Stimulated activated memory B cell treated with anti-CD40 and anti-IgM and Interleukin-4, amounts not matched to agents 10 μg/mL and 1 μg/mL and 100 μg/mL, for 72 hours (primary cell): Measurements from ENCODE around the gene ALDH5A1.

Source experiments
- ATAC-seq: fragments of 150-1000 bp; cut with Tn5 transposase; 2 replicates; pipeline ENCODE4 v1.10.0; 2021
- H3K27ac Mint-ChIP-seq: one replicate; pipeline ENCODE4 v1.8.0; 2022; ENCODE audit warnings: mild to moderate bottlenecking, mixed read lengths
- H3K27me3 Mint-ChIP-seq: one replicate; pipeline ENCODE4 v1.8.0; 2022; ENCODE audit warnings: mixed read lengths
- H3K36me3 Mint-ChIP-seq: one replicate; pipeline ENCODE4 v1.8.0; 2022; ENCODE audit warnings: mixed read lengths
- H3K4me1 Mint-ChIP-seq: one replicate; pipeline ENCODE4 v1.8.0; 2022; ENCODE audit warnings: mixed read lengths
- H3K4me3 Mint-ChIP-seq: one replicate; pipeline ENCODE4 v1.8.0; 2022; ENCODE audit warnings: mild to moderate bottlenecking, moderate library complexity, mixed read lengths
- H3K9me3 Mint-ChIP-seq: one replicate; pipeline ENCODE4 v1.8.0; 2022; ENCODE audit warnings: mixed read lengths

The ALDH5A1 gene

DNA sequence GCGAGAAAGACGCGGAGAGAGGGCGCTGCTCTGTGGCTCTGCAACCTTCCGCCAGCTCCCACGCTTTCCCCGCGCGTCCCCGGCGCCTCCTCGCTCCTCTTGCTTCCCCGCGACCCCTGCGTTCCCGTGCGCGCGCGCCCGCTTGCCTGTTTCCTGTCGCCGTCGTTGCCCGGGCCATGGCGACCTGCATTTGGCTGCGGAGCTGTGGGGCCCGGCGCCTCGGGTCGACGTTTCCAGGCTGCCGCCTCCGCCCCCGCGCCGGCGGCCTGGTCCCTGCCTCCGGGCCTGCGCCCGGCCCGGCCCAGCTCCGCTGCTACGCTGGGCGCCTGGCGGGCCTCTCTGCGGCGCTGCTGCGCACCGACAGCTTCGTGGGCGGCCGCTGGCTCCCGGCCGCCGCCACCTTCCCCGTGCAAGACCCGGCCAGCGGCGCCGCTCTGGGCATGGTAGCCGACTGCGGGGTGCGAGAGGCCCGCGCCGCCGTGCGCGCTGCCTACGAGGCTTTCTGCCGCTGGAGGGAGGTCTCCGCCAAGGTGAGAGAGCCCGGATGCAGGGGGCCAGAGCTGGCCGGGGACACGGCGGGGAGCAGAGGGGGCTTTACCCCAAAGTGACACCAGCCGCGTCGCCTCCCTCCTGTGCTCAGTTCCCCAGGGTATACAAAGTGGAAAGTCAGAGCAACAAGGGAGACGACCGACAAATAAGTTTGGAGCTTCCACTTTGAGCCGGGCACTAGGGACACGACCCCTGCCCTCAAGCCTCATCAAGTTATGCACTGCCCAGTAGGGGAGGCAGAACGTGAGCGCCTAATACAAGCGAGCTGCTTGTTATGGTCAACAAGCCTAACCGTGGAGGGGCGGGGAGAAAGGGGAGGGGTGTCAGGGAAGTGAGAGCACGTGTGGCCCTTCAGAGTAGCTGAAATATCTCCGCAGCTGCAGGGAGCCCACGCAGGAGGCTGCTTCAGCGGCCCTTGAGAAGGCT is at the start of gene ALDH5A1:
ALDH5A1 (plus strand) TSS at position 149 of the 975 bp plus-strand sequence; CDS start at position 177, 28 bp downstream.
- Mint-ChIP-seq H3K4me1 (peaks cover 40% of the 10 kb centered on the region), H3K36me3 (peaks cover 26% of the 10 kb centered on the region), H3K27ac (peak within 1 kb of the TSS; percentile 83), H3K27me3 (no peaks in the 10 kb centered on the region), H3K4me3 (peak within 1 kb of the TSS; percentile 82), H3K9me3 (no peaks in the 10 kb centered on the region)
- ATAC-seq: peak; percentile 86

DNA sequence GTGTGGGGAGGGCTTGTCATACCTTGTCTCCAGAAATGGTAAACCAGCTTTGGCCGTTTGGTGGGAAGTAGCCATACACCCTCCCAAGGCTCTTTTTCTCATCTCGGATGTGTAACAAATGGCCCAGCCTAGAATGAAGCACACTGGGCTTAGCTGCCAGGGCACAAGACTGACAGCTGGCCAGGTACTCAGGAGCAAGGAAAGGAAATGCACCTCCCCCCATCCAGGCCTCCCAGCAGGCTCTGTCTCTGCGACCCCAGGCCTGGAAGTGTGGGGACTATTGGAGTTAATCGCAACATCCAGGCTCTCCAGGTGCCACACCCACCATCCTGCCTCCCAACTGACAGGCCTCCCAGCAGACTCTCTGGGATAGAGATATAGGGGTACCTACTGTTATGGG is 49.1 kb upstream of the ALDH5A1 start:
- Mint-ChIP-seq H3K27ac (no peak overlapping the region), H3K4me1 (no peaks in the 10 kb centered on the region), H3K36me3 (peaks cover 5% of the 10 kb centered on the region), H3K9me3 (no peaks in the 10 kb centered on the region), H3K4me3 (no peak overlapping the region), H3K27me3 (no peaks in the 10 kb centered on the region)
- ATAC-seq: no peak

DNA sequence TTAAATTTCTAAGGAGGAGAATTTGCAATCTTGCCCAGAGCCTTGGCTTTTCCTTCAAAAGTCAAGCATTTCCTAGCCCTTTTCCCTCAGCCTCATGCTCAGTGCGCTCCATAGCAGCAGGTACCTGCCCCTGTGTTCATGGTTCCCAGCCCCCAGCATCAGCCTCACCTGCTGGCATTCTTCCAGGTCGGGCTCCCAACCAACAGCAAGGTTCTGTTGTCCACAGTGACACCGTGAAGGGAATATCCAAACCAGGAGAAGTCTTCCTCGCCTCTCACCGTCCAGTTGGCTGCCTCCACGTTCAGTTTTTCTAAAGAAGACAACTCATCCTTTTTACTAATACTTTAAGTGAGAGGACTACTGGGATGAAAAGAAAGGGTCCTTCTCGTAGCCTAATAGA is 48.1 kb upstream of the ALDH5A1 start:
- ATAC-seq: no peak
- Mint-ChIP-seq H3K4me1 (no peaks in the 10 kb centered on the region), H3K27me3 (no peaks in the 10 kb centered on the region), H3K27ac (no peak overlapping the region), H3K9me3 (no peaks in the 10 kb centered on the region), H3K36me3 (peaks cover 5% of the 10 kb centered on the region), H3K4me3 (no peak overlapping the region)

DNA sequence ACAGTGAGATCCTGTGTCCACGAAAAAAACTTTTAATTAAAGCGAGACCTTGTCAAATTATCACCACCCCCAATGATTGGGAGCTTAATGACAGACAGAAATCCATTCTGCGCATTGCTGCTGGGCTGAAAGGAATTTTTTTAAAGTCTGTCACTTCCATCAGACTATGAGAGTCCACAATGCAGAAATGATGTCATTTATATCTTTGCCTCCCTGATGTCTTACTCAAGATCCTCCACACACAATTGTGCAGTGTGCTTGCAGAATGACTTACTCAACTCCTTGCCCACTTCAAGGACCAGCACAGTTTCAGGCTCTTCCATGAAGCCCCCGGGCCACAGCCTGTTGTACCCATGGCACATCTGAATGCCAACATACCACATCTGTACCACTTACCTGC is 46.4 kb upstream of the ALDH5A1 start:
- no peaks in the 10 kb centered on the region for H3K4me1 Mint-ChIP-seq
- no peaks in the 10 kb centered on the region for H3K27me3 Mint-ChIP-seq
- H3K27ac Mint-ChIP-seq: no peak overlapping the region
- ATAC-seq: no peak
- H3K9me3 Mint-ChIP-seq: no peaks in the 10 kb centered on the region
- H3K4me3 Mint-ChIP-seq: no peak overlapping the region
- H3K36me3 Mint-ChIP-seq: peaks cover 5% of the 10 kb centered on the region

DNA sequence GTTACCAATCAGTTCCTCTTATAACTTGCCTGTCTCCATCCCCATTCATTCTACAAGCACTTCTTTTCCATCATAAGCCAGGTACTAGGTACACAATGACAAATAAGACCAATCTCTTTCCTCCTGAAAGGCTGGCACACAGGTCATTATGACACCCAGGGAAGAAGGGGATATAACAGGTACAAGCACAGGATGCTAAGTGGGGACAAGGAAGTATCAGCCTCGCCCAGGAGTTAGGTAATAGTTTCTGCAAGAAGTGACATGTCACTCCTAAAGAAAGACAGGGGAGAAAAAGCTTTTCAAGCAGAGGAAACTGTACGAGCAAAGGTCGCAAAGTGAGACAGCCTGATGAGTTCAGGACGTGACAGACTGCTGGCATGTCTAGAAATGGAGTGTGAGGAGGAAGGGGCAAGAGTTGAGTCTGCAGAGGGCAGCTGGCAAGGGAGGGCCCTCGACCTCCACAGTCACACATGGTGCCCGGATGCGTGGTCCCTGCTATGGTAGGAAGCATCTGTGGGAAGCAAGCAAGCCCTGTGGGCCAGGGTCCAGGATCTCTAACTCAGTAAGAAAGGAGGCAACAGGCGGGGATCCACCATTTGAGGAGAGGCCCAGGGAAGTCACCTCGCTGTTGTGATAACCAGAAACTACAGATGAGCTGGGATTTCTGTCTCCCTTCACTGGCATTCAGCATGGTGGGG is 45.8 kb upstream of the ALDH5A1 start:
- Mint-ChIP-seq H3K27me3 (no peaks in the 10 kb centered on the region), H3K36me3 (peaks cover 5% of the 10 kb centered on the region), H3K4me3 (no peak overlapping the region), H3K4me1 (no peaks in the 10 kb centered on the region), H3K27ac (no peak overlapping the region), H3K9me3 (no peaks in the 10 kb centered on the region)
- no peak for ATAC-seq

DNA sequence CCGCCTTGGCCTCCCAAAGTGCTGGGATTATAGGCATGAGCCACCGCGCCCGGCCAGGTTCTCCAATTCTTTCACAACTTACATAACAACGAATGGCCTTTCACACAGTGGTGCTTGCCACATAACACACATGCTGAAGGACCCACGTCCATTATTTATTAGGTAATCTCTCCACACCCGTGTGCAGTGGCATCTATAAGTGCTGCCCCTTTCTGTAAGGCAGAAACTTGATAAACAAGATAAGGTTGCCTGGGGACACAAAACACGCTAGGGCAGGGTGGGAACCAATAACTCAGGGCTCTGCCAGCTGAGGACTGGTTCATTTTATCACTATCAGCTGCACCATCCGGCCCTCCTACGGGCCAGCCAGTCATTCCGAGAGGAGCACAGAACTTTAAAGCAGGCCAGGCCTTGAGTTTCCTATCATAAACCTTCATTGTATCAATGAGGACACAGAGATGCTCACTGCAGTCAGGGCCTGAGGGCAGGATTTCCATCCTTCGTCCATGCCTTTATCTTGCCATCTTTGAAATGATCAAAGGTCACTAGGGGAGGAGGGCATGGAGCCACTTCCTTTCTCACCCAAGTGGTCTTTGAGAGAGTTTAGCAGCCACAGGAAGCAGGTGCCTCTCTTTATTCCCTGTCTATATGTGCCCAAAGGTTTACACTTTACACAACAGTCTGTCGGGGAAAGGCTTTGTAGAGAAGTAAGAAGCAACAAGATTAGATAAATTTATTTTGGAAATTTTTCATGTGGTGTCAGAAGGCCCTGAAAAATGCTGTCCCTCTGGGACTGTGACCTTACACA is 43.0 kb upstream of the ALDH5A1 start:
- Mint-ChIP-seq H3K4me1 (no peaks in the 10 kb centered on the region), H3K27me3 (no peaks in the 10 kb centered on the region), H3K4me3 (no peak overlapping the region), H3K27ac (no peak overlapping the region), H3K9me3 (no peaks in the 10 kb centered on the region), H3K36me3 (peaks cover 5% of the 10 kb centered on the region)
- no peak for ATAC-seq

DNA sequence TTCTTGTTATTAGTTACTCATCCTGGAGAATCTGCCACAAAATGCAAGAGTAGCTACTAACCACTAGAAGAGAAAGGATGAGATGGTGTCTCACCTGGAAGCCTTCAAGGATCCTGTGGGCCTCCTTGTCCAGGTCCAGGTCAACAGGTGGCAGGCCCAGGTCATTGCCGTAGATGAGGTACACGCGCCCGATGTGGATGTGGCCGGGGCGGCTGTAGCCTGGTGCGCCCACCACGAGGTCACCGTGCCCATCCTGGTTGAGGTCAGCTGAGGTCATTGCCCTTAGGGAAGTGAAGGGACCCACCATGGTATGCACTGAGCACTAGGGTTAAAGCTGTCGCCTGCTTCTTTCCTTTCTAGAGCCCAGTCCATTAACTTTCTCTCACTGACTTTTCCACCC is 40.8 kb upstream of the ALDH5A1 start:
- H3K36me3 Mint-ChIP-seq: peaks cover 2% of the 10 kb centered on the region
- no peaks in the 10 kb centered on the region for H3K4me1 Mint-ChIP-seq
- no peak overlapping the region for H3K27ac Mint-ChIP-seq
- H3K4me3 Mint-ChIP-seq: no peak overlapping the region
- no peak for ATAC-seq
- no peaks in the 10 kb centered on the region for H3K27me3 Mint-ChIP-seq
- no peaks in the 10 kb centered on the region for H3K9me3 Mint-ChIP-seq

DNA sequence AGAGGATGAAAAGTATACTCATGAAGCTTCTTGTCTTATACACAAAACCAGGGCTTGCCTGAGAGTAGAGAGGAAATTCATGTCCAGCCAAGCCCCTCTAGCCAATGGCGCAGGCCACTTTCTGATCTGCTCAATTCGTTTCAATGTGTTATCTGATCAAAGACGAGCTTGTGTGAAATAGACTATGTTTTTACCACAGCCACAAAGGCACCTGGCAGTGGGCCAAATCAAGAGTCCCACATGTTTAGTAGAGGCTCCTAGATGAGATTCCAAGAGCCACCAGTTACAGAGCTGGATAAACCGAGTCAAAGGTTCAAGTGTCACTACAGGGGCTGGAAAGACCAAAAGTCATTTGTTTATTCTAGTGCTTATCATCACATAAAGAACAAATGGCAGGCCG is 40.3 kb upstream of the ALDH5A1 start:
- ATAC-seq: no peak
- Mint-ChIP-seq H3K9me3 (no peaks in the 10 kb centered on the region), H3K36me3 (peaks cover 8% of the 10 kb centered on the region), H3K27ac (no peak overlapping the region), H3K4me3 (no peak overlapping the region), H3K4me1 (no peaks in the 10 kb centered on the region), H3K27me3 (no peaks in the 10 kb centered on the region)

DNA sequence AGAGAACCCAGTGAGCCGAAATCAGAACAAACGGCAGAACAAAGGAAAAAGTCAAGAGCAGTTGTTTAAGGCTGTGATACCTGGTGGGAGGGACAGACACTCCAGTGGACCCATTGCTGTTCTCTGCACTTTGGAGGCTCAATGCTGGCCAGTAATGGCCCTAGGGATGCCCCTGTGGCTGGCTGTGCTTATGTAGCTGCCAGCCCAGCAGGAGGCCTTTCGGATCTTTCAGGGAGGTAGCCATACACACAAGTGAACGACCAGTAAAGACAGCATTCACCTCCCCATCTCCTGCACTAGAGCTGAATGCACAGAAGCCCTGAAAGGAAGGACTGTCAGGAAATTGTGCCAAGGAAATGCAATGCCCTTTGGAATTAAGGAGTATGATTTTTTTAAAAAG is 39.7 kb upstream of the ALDH5A1 start:
- Mint-ChIP-seq H3K36me3 (peaks cover 12% of the 10 kb centered on the region), H3K9me3 (no peaks in the 10 kb centered on the region), H3K27me3 (no peaks in the 10 kb centered on the region), H3K4me3 (no peak overlapping the region), H3K4me1 (no peaks in the 10 kb centered on the region), H3K27ac (no peak overlapping the region)
- ATAC-seq: no peak

DNA sequence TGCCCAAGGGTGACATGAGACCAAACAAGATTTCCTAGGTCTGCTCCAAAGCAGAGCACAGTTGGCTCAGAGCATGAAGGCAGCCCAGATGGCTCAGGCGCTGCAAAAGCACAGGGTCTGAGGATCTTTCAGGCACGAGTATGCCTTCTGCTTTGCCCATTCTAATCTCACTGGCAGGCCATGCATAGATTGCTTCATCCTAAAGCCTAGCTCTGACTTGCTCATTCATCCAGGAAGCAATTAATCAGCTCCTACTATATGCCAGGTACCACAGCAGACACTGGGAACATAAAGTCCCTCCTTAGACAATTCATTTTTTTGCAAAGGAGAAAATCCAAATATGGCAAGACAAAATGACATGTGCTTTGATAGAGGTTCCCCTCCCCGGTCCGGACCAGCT is 36.6 kb upstream of the ALDH5A1 start:
- H3K27ac Mint-ChIP-seq: no peak overlapping the region
- H3K9me3 Mint-ChIP-seq: no peaks in the 10 kb centered on the region
- no peaks in the 10 kb centered on the region for H3K4me1 Mint-ChIP-seq
- peaks cover 12% of the 10 kb centered on the region for H3K36me3 Mint-ChIP-seq
- no peak overlapping the region for H3K4me3 Mint-ChIP-seq
- ATAC-seq: no peak
- H3K27me3 Mint-ChIP-seq: no peaks in the 10 kb centered on the region

DNA sequence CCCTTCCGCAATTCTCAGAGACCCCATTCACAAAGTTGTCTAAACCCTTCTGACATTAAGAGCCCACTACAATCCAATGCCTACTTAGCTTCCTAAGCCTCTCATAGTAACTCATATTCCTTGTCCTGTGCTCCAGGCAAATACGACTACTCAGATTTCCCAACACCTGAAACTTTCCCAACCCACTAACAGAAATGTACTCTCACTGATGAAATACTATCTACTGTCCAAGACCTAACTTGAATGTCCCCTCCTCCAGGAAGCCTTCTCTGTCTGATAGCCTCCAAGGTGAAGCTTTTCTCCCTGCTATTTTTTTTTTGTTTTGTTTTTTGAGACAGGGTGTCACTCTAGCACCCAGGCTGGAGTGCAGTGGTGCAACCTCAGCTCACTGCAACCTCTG is 35.8 kb upstream of the ALDH5A1 start:
- no peak overlapping the region for H3K27ac Mint-ChIP-seq
- no peak for ATAC-seq
- no peaks in the 10 kb centered on the region for H3K4me1 Mint-ChIP-seq
- H3K9me3 Mint-ChIP-seq: no peaks in the 10 kb centered on the region
- peaks cover 12% of the 10 kb centered on the region for H3K36me3 Mint-ChIP-seq
- no peaks in the 10 kb centered on the region for H3K27me3 Mint-ChIP-seq
- no peak overlapping the region for H3K4me3 Mint-ChIP-seq

DNA sequence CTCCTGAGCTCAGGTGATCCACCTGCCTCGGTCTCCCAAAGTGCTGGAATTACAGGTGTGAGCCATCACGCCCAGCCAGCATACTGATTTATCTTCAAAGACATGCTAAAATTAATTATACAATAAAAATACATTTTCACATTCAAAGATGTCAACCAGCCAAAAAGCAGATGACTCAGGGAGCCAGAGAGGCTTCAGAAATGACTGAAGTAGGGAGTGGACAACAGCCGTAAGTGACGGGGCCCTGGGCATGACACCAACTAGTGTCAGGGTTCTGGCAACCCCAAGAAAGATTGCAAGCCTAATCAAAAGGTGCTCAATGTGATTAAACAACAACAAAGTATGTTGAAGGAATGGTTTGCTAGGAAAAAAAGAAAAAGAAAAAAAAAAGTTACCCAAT is 33.8 kb upstream of the ALDH5A1 start:
- Mint-ChIP-seq H3K9me3 (no peaks in the 10 kb centered on the region), H3K27ac (no peak overlapping the region), H3K4me3 (no peak overlapping the region), H3K27me3 (no peaks in the 10 kb centered on the region), H3K36me3 (peaks cover 12% of the 10 kb centered on the region), H3K4me1 (no peaks in the 10 kb centered on the region)
- no peak for ATAC-seq

DNA sequence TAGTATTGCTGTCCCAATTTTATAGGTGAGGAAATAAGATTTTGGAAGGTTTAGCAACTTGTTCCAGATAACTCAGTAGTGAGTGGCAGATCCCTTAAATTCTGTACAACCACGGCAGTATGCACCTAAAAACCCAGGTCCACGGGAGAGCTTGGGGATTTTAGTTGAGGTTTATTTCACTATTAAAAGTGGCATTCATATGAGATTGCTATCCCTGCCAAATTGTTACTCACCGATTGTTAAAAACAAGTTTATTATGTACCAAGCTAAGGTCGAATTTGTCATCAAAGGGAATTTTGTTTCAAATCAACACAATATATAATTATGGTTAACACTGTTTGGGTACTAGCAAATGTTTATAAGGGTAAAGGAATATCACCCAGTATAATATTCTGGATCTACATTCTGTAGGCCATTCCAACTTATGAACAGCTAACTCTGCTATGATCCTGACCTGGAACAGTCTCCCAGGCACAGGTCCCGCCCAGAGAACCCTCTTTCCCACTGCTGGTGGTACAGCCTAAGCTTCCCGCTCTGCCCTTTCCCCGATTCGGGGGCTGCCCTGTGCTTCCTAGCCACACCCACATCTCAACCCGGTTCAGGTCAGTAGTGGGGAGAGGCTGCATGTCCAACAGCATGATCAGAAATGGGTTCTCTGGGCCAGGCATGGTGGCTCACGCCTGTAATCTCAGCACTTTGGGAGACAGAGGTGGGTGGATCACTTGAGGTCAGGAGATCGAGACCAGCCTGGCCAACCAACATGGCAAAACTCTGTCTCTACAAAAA is 30.3 kb upstream of the ALDH5A1 start:
- peaks cover 4% of the 10 kb centered on the region for H3K36me3 Mint-ChIP-seq
- no peaks in the 10 kb centered on the region for H3K27me3 Mint-ChIP-seq
- no peak overlapping the region for H3K27ac Mint-ChIP-seq
- no peaks in the 10 kb centered on the region for H3K9me3 Mint-ChIP-seq
- no peak overlapping the region for H3K4me3 Mint-ChIP-seq
- no peaks in the 10 kb centered on the region for H3K4me1 Mint-ChIP-seq
- no peak for ATAC-seq

DNA sequence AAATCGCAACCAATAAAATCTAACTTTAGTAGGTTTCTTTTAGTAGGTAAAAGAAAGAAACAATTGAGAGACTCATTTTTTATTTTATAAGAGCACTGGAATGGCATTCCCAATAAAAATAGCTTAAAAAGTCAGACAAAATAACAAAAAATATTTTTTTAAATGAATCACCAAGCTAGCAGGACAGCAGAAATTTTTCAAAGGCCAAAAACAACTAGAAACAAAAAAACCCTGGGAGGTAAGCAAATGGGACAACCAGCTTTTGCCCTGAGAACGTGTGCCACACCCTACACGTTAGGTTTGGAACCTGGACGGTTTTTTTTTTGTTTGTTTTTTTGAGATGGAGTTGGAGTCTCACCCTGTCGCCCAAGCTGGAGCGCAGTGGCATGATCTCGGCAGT is 25.0 kb upstream of the ALDH5A1 start:
- peaks cover 6% of the 10 kb centered on the region for H3K36me3 Mint-ChIP-seq
- H3K9me3 Mint-ChIP-seq: no peaks in the 10 kb centered on the region
- H3K4me3 Mint-ChIP-seq: no peak overlapping the region
- H3K4me1 Mint-ChIP-seq: no peaks in the 10 kb centered on the region
- H3K27me3 Mint-ChIP-seq: no peaks in the 10 kb centered on the region
- no peak for ATAC-seq
- no peak overlapping the region for H3K27ac Mint-ChIP-seq

DNA sequence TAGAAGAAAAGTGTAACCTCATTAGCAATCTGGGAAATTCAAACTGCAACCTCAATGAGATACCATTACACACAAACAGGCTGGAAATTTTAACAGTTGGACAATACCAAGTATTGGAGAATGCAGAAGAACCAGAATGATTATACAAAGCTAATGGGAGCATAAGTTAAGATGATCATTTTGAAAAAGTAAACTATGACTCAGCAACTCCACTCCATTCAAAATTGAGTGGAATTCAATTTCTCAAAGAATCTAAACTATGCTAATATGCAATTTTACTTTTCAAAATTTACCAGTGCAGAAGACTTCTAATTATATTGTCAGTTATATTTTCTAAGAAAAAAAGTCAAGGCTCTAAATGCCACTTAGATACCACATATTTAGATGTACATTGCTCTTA is 22.6 kb upstream of the ALDH5A1 start:
- H3K27ac Mint-ChIP-seq: no peak overlapping the region
- ATAC-seq: no peak
- H3K36me3 Mint-ChIP-seq: peaks cover 6% of the 10 kb centered on the region

More for the DNA sequence above, 22.6 kb upstream of the ALDH5A1 start:
- Mint-ChIP-seq H3K9me3 (no peaks in the 10 kb centered on the region), H3K4me1 (no peaks in the 10 kb centered on the region), H3K4me3 (no peak overlapping the region), H3K27me3 (no peaks in the 10 kb centered on the region)
